ENCODE data around the gene HADHA.
"Not testable (repeated sequence)": the region's sequence is repeated elsewhere in the genome, so short reads cannot be mapped to it uniquely, and the experiment has no call there.

Gene HADHA

DNA sequence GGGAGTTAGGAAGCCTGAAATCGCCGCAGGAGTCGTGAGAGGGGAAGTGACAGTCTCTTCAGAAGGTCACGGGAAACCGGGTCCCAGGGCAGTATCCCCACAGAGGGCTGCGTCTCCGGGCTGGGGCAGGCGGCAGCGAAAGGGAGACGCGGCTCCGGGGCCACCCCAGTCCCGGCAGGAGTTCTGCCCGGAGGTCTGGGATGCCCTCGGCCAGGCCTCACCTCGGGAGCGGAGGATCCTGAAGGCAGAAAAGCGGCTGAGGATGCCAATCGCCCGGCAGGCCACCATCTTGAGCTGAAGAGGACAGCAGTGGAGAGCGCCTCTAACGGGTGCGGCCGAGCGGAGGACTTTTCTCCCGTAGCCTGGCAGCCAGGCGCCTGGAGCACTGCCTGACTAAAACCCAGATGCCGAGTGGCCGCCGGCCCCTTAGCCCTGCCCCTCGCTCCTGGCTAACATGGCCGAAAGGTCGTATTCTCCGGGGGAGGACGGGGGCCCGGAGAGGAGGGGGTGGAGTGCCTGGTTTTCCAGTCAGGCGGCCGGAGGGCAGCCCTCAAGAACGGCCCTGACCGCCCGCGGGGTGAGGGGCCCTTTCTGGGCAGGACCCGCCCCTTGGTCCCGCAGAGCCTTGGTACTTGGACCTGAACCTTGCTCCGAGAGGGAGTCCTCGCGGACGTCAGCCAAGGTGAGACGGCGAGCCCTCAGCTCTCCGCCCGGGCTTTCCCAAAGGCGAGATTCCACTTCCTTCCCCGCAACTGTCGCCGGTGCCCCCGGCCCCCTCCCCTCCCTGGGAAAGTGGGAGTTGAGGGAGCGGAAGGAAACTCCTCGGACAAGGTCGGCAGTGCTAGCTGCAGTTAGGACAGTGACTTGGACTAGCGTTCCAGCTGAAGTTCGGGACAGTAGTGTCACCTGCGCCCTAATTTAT lies at the start of gene HADHA, which contains the start of gene HADHB:
HADHA (minus strand) TSS at position 324 of the 922 bp plus-strand sequence; CDS start at position 288, 36 bp downstream.
HADHB (plus strand) TSS at position 631 of the 922 bp plus-strand sequence. CDS start 9,316 bp downstream, outside the sequence.
- peak; percentile 91 for DNase-seq (ENCODE audit: low spot score)

DNA sequence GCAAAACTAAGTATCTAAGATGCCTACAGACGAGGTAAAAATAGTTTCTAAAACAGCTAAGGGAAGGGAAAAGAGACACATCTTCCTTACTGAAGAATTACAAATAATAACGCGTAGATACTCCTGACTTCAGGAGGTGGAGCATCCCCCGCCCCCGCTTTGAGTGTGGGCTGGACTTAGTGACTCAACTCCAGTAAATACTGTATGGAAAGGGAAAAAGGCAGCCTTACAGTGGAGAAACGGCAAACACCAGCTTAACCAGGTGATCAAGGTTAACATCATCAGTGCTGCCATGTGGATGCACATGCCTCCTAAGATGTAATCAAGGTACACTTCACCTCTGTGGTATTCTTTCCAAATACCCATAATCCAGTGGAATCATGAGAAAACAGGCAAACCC lies 48.2 kb upstream of the HADHA start:
- DNase-seq (ENCODE audit: low spot score): no peak

DNA sequence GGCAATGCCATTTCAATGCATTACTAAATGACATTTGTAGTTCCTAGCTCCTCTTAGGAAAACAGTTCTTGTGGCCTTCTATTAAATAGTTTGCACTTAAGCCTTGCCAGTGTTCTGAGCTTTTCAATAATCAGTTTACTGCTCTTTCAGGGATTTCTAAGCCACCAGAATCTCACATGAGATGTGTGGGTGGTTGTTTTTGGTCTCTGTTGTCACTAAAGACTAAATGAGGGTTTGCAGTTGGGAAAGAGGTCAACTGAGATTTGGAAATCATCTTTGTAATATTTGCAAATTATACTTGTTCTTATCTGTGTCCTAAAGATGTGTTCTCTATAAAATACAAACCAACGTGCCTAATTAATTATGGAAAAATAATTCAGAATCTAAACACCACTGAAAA lies 45.6 kb upstream of the HADHA start:
- DNase-seq (ENCODE audit: low spot score): no peak

DNA sequence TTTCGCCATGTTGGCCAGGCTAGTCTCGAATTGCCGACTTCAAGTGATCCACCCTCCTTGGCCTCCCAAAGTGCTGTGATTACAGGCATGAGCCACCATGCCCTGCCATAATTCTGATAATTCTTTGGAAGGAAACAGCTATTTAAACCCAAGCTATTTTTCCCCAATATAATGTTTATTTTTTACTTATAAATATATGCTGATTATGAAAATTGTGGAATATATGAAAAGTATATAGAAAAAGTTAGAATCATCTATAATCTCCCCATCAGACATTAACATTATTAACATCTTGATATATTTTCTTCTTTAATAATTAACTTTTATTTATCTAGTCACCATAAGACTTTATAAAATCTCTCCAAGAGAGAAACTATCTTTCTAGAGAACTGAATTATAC lies 41.5 kb upstream of the HADHA start:
- DNase-seq (ENCODE audit: low spot score): no peak

DNA sequence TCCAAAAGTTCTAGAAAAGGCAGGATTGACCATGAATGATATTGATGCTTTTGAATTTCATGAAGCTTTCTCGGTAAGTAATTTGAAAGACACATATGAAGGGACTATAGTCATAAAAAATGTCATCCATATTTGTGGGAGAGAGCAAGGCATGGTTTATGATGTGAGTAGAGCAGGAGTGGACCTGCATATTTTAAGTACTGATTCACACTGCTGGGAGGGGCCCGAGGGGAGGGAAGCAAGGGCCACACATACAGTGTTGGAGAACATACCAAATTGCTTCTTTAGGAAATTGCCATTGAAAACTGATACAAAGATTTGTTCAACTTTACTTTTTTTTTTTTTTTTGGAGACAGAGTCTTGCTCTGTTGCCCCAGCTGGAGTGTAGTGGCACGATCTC lies 39.7 kb upstream of the HADHA start:
- no peak for DNase-seq (ENCODE audit: low spot score)

DNA sequence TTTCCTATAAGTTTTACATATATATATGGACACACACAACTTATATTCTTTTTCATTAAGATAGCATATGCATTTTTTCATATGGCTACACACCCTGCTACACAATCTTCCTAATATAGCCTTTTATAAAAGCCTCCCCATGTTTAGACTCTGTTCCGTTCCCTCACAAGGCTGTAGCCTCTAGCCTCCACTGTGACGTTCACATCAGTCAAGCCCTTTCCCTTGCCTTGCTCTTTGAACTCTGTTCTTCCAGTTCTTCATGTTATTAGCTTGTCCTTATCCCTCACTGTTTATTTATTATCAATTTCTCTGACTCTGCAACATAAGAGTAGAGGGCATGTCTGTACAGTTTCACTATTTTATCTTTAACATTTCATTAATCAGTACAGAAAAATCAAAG lies 39.2 kb upstream of the HADHA start:
- no peak for DNase-seq (ENCODE audit: low spot score)

DNA sequence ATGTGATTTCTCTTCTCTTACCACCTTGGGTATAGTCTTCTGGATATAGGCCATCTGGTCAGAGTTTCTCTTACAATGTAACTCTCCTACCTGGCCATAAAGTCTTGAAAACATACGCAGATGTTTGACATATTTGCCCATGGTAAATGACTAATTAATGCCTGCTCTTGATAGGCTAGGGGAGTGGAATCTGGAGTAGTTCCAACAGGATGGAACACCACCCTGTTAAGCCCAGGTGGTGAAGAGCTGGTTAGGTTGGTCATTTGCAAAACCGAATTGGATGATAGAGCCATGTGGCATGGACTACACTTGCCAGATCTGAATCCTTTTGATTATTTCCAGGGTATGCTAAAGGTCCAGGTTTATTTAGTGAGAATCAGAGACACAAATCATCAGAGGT lies 36.8 kb upstream of the HADHA start:
- DNase-seq (ENCODE audit: low spot score): no peak

DNA sequence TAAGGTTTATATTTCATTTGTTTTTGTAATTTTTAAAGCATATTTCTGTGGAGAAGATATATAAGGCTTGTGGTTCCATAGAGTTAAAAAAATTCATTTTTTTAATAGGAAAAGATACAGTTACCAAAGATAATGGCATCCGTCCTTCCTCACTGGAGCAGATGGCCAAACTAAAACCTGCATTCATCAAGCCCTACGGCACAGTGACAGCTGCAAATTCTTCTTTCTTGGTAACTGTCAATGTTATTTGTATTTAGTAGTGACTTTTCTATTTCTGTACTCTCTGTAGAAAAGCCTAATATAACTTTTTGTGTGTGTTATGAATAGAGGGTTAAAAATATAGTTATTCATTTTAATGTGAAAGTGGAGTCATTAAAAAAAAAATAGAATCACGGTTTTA lies 35.5 kb upstream of the HADHA start:
- DNase-seq (ENCODE audit: low spot score): no peak

DNA sequence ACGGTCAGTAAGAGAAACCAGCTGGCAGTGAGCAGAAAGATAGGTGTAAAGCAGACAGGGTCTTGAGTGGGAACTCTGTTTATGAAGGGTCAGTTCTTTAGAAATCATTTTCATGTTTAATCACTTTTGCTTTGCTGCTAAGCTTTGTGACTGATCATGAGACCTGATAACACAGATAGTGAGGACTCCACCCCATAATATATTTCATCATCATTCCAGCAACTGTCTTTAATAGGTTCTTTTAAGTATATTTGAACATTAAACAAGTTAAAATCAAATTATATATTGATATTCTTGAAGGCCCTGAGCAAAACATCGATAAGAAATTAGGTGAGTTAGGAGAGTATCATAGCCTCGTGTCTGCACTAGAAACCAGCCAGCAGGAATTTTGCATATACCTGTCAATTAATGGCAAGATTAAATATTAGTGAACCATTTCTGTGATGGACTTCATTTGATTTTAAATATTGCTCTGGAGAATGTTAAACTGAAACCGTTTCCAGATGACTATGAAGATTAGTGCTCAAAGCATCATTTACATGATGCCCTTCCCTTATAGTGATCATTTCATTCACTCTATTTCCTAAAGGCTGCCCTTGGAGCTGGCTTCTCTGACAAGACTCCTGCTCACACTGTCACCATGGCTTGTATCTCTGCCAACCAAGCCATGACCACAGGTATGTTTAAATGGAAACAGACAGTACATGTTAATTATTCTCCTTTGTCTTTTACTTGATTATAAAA lies 32.2 kb upstream of the HADHA start:
- DNase-seq (ENCODE audit: low spot score): no peak

DNA sequence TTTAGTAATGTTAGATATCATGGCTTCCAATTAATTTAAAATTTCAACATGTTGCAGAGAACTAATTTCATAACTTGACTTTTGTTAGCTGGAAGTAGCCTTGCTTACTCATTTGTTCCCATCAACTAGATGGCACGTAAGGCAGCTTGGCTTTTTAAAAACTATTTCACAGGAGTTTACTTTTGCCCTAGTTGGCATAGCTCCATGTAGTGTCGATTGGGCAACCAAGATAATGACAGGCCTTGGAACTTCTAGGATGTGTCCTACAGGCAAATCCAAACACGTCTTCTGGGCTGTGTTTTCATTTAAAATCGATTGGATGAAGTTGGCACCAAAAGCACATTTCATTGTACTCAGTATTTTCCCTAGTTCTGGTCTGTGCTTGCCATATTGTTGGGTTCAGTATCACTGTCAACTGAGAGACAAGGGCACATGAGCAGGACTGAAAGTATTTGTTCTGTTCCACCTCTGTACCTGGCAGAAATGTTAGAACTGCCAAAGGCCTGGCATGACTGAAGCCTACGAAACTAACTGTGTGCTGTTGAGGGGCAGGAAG lies 29.7 kb upstream of the HADHA start:
- no peak for DNase-seq (ENCODE audit: low spot score)

DNA sequence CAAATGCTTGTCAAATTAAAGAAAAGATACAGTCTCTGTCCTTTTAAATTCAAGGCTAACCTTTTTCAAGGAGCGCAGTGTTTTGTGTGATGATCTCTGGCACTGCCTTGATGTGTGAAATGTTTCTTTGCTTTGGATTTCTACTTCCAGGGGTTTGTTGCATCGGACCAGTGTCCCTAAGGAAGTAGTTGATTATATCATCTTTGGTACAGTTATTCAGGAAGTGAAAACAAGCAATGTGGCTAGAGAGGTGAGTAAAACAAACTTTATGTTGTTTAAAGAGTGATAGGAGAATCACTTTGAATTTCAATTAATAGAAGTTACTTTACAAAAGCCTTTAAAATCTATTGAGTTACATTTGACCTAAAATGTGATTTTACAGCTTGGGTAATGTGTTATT lies 29.1 kb upstream of the HADHA start:
- DNase-seq (ENCODE audit: low spot score): no peak

DNA sequence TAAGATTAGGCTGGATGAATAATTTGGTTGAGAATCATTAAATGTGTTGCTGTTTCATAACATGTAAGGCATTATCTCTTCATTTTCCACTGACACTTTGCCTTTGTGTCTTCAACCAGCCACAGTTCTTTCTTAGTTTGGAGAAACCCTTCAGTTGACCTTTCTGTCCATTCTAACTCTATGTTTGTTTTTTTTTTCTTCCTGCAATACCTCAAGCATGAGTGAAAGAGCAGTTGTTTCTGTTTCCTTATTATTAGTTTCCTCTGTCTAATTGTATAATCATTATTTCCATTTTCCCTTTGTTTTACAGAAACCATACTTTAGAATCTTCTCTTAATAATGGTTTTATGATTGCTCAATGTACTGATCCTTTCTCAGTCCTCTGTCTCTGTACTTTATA lies 25.9 kb upstream of the HADHA start:
- no peak for DNase-seq (ENCODE audit: low spot score)

DNA sequence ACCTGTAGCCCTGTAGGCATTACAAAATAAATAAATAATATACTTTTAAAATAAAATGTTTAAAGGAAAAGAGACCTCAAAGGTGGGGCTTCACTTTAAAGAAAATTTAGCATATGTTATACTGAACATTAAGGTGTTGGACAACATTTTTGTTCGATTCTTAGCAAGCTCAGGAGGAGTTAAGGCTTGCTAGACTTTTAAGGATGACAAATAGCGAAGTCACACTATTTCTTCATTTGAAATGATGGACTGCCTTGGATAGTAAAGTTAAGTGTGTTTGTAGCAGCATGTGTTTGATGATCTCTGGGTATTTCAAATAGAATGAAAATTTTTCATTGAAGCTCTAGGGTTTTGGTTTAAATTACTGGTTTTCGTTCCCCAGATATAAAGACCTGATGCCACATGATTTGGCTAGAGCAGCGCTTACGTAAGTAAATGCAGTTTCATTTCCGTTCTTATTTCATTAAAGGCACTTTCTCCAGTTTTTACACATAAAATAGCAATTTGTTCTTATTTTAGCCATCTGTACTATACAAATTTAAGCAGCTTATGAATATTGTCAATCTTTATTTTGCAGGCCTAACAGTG lies 25.2 kb upstream of the HADHA start:
- DNase-seq (ENCODE audit: low spot score): no peak

DNA sequence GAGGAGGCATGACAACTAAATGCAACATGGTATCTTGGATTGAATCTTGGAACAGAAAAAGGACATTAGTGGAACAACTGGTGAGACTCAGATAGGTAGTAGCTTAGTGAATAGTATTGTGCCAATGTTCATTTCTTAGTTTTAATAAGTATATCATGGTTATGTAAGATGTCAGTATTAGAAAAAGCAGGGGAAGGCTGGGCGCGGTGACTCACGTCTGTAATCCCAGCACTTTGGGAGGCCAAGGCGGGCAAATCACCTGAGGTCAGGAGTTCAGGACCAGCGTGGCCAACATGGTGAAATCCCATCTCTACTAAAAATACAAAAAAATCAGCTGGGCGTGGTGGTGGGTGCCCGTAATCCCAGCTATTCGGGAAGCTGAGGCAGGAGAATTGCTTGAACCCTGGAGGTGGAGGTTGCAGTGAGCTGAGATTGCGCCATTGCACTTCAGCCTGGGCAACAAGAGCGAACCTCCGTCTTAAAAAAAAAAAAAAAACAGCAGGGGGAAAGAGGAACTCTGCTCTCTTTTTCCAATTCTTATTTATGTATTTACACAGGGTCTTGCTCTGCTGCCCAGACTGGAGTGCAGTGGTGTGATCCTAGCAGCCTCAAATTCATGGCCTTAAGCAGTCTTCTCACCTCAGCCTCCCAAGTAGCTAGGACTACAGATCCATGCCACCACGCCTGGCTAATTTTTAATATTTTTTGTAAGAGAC lies 24.4 kb upstream of the HADHA start:
- DNase-seq (ENCODE audit: low spot score): not testable (repeated sequence)

DNA sequence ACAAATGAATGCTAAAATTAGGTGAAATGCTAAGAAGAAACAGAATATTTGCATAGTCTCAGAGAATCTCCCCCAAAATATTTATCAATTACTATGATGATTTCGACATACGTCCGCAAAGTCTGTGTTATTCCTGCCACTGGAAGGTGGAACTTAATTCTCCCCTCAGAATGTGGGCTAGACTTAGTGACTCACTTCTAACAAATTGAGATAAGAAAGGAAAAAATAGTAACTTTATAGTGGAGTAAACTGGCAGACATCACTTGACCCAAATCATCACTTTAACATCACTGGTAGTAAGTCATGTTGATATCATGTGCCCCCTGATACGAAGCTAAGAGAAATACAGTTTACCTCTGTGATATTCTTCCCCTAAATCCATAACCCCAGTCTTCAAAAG lies 23.8 kb upstream of the HADHA start:
- no peak for DNase-seq (ENCODE audit: low spot score)

DNA sequence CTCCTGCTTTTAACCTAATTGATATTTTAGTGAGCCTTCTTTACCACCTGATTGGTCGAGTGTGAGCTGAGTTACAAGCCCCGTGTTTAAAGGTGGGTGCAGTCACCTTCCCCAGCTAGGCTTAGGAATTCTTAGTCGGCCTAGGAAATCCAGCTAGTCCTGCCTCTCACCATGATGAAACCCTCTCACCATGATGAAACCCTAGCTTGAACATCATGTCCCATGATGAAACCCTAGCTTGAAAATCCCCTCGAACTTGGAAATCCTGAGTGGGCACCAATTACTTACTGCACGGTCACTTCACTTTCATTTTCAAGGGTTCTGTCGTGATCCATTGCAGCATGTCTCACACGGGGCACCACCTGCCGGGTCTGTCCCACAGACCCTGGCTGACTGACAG lies 14.4 kb upstream of the HADHA start:
- DNase-seq (ENCODE audit: low spot score): not testable (repeated sequence)

DNA sequence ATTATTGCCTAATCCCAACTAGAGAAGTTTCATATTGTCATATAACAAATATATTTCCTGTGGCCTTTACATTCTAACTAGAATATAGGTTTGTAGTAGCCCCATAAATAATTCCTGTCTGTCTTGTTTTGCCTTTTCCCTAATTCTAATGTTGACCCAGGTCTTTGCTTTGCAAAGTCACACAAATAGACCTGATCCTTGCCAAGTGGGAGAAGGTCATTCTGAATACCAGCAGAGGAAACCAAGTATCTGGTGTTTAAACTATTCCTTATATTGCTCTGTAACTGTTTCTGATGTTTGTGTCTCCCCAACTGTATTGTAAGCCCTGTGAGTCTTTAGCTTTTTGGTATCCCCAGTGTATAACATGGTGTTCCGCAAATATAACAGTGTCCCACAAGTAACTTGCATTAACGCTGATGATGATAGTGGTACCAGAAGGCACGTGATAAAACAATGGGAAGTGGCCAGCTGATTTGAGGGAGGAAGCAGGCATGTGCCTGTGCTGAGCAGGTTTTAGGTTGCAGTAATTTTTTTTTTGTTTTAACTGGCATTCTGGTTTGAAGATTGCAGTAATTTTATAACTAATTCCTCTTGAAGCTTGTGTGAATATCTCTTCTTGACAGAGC lies 11.4 kb upstream of the HADHA start:
- DNase-seq (ENCODE audit: low spot score): no peak

DNA sequence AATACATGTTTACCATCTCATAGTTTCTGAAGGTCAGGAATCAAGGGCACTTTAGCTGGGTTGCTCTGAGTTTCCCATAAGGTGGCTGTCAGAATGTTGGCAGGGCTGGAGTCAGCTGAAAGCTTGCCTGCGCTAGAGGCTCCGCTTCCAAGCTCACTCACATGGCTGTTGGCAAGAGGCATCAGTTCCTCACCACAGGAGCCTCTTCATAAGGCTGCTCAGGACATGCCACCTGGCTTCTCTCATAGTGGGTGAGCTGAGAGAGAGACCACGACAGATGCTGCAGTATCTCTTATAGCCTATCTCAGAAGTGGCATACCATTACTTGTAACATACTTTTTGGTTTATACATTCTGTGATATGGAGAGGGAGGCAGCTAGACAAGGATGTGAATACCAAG lies 7.5 kb upstream of the HADHA start:
- no peak for DNase-seq (ENCODE audit: low spot score)

DNA sequence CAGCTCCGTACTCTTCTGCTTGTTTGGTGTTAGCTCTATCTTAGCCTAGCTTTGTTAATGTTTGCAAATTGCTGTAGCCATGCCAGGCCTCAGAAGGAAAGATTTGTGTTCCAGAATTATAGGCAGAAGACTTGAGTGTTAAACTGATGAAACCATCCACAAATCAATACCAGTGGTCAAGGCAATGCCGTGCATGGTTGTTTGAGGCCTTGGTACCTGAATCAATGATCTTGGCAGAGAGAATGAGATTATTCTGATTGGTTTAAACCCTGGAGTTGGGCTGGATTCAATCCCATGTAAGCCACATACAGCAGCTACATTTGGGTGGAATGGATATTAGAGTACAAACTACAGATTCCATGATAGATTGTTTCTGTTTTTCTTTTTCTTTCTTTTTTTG lies 5.2 kb upstream of the HADHA start:
- DNase-seq (ENCODE audit: low spot score): no peak

DNA sequence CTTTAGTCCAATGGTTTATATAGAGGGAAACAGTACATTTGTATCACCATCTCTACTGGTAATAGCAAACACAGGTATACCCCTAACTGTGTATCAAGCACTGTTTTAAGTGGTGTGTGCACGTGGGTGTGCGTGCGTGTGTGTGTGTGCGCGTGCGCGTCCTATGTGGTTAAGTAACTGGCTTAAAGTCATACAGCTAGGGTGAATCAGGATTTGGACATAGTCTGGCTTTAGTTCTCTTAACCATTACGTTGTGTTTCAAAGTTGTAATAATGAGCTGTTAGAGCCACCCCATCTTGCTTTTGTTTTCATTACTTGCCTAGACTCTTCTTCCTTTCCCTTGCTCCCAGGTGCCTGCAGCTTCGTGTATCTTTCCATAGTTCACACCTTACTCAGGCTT lies 2.4 kb upstream of the HADHA start:
- no peak for DNase-seq (ENCODE audit: low spot score)

DNA sequence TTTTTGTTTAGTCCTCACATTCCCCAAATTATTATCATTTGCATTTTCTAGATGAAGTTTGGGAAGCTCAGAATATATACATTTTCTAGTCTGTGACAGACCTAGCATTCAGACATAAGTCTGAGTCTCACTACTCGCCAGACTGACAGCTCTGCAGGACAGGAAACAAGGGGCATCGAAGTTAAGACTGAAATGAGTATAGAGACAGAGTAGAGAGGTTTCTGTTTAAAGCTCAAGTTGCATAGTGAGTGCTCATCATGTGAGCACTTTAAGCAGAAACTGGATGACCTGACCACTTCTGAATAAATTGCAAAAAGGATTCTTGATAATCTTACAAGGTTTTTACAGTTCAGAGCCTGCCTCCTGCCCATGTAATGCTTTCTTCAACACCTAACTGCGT lies 1.4 kb upstream of the HADHA start:
- no peak for DNase-seq (ENCODE audit: low spot score)

Measured in D341Med (cell line).